Loucy (cell line): Measurements from ENCODE around the gene CCR6.
A peak's percentile ranks its signal among the peaks of the same experiment; 100 is the strongest.

Experiments
- CTCF ChIP-seq: fragments of 200-600 bp; sonication (generic); conservative IDR thresholded peaks from 2 replicates; pipeline ENCODE4 v1.5.1; 2014; ENCODE audit warnings: mild to moderate bottlenecking, antibody characterized with exemption, low read length
- EZH2phosphoT487 ChIP-seq: fragments of 200-600 bp; IDR thresholded peaks from 2 replicates; pipeline ENCODE4 v1.6.1; 2018; ENCODE audit warnings: antibody characterized with exemption, mild to moderate bottlenecking, moderate library complexity, borderline replicate concordance

- TF ChIP-seq CTCF (peak; percentile 85), EZH2phosphoT487 (no peak)
Observed at GRCh38 chr6:167141667-167142432, 19.0 kb downstream of the CCR6 start.
